HepG2 (cell line): ENCODE data around the gene WDFY1. TPM values are rescaled to one million over a fixed set of nuclear protein-coding genes. Genes with fewer than 3 reads are reported as not detected.

Source experiments
- ATAC-seq: fragments of 200-7000 bp; cut with Tn5 transposase; 3 replicates; pipeline ENCODE4 v1.9.1; 2020; ENCODE audit warnings: mild to moderate bottlenecking, moderate library complexity
- BruUV-seq: library from RNA; stranded (reverse); fragments of 400-500 nt; replicated peaks from 2 replicates; lab custom pipeline; 2021; lab: Mats Ljungman, UMichigan
- CTCF ChIA-PET: fragments of 300-600 bp; formaldehyde crosslinking; extraction: SDS; loops from one replicate; lab custom pipeline; 2021; ENCODE audit warnings: low total read pairs, inconsistent platforms, low intra/inter-chr PET ratio; lab: Yijun Ruan, JAX
- POLR2A ChIA-PET: fragments of 350-600 bp; sonication (Branson Sonifier 250); formaldehyde crosslinking; loops from one replicate; lab custom pipeline; 2020; ENCODE audit warnings: antibody characterized with exemption, inconsistent platforms; lab: Yijun Ruan, JAX
- DNase-seq: peaks from one replicate; pipeline ENCODE4 v3.0.0-alpha.2; 2015; ENCODE audit warnings: low spot score
- FAIRE-seq: peaks from 3 replicates; lab custom pipeline; 2011; peaks lifted over from hg19 to GRCh38; lab: Jason Lieb, UNC
- H2AFZ ChIP-seq: one replicate; pipeline ENCODE4 v1.6.1; 2011; ENCODE audit warnings: low read length, inconsistent platforms
- H3K27ac ChIP-seq: fragments of 300-600 bp; 3 replicates; pipeline ENCODE4 v1.8.0; 2011; ENCODE audit warnings: mixed run types, mild to moderate bottlenecking, mixed read lengths, low read length, inconsistent platforms; ENCODE audit not compliant: insufficient read depth; ENCODE audit errors: extremely low read length
- H3K27me3 ChIP-seq, 2 experiments: fragments of 200-600 bp in 1 of 2; 2 replicates in 1 of 2; 3 replicates in 1 of 2; pipeline versions ENCODE4 v1.6.0 to v1.8.0; 2011; ENCODE audit warnings: low read length in 2 of 2, mild to moderate bottlenecking in 2 of 2, moderate library complexity in 2 of 2, inconsistent platforms in 1 of 2; ENCODE audit not compliant: insufficient read depth in 2 of 2, control insufficient read depth in 1 of 2
- H3K36me3 ChIP-seq, 2 experiments: fragments of 200-600 bp in 1 of 2; replicated peaks in 1 of 2; 2 replicates in 1 of 2; 3 replicates in 1 of 2; pipeline versions ENCODE4 v1.5.1 to v1.8.0; 2011; ENCODE audit warnings: low read length in 2 of 2, inconsistent platforms in 1 of 2; ENCODE audit not compliant: insufficient read depth in 2 of 2, control insufficient read depth in 1 of 2
- H3K4me1 ChIP-seq: 2 replicates; pipeline ENCODE4 v1.5.1; 2012; ENCODE audit warnings: low read length, inconsistent platforms; ENCODE audit not compliant: insufficient read depth
- H3K4me2 ChIP-seq: 2 replicates; pipeline ENCODE4 v1.6.0; 2011; ENCODE audit warnings: low read depth, low read length, inconsistent platforms
- H3K4me3 ChIP-seq, 3 experiments: fragments of 200-600 bp in 1 of 3; sonication (generic), shearing (Covaris generic) in 1 of 3; replicated peaks in 1 of 3; 2 replicates each; pipeline ENCODE4 v1.5.1; 2011 to 2016; ENCODE audit warnings: low read length in 3 of 3, inconsistent platforms in 2 of 3, low read depth in 2 of 3, mild to moderate bottlenecking in 2 of 3, control low read depth in 1 of 3, mixed read lengths in 1 of 3; ENCODE audit not compliant: insufficient read depth in 1 of 3
- H3K79me2 ChIP-seq: one replicate; pipeline ENCODE4 v1.6.1; 2011; ENCODE audit warnings: low read length, inconsistent platforms; ENCODE audit not compliant: insufficient read depth
- H3K9ac ChIP-seq: 2 replicates; pipeline ENCODE4 v1.6.0; 2011; ENCODE audit warnings: mild to moderate bottlenecking, low read depth, low read length, inconsistent platforms; ENCODE audit not compliant: insufficient read depth
- H3K9me3 ChIP-seq: 2 replicates; pipeline ENCODE4 v1.5.1; 2012; ENCODE audit warnings: mild to moderate bottlenecking, low read length
- H4K20me1 ChIP-seq: 2 replicates; pipeline ENCODE4 v1.6.0; 2011; ENCODE audit warnings: inconsistent platforms, mild to moderate bottlenecking, low read length, moderate library complexity; ENCODE audit not compliant: insufficient read depth
- CCDC6 ChIP-seq: sonication (generic); formaldehyde crosslinking; IDR thresholded peaks from 2 replicates; pipeline ENCODE4 v1.8.1; 2022; ENCODE audit warnings: mild to moderate bottlenecking, missing genetic modification reagents, moderate library complexity
- KDM5A ChIP-seq: fragments of 200-600 bp; sonication (generic); IDR thresholded peaks from 2 replicates; pipeline ENCODE4 v1.7.0; 2018; ENCODE audit warnings: antibody characterized with exemption, mild to moderate bottlenecking, low read length, borderline replicate concordance
- REPIN1 ChIP-seq: sonication (generic); formaldehyde crosslinking; IDR thresholded peaks from 2 replicates; pipeline ENCODE4 v1.8.0; 2022; ENCODE audit warnings: missing genetic modification reagents, low read depth, mild to moderate bottlenecking, borderline replicate concordance
- SALL1 ChIP-seq: sonication (generic); formaldehyde crosslinking; IDR thresholded peaks from 2 replicates; pipeline ENCODE4 v1.8.0; 2022; ENCODE audit warnings: mild to moderate bottlenecking, missing genetic modification reagents
- TSC22D2 ChIP-seq: sonication (generic); formaldehyde crosslinking; IDR thresholded peaks from 2 replicates; pipeline ENCODE4 v1.5.1; 2020; ENCODE audit warnings: missing genetic modification reagents, mild to moderate bottlenecking, borderline replicate concordance
- WGBS: methylation state at CpG from one replicate; pipeline ENCODE4 v1.1.6; 2017; ENCODE audit warnings: low lambda C conversion rate; 5-methylcytosine and 5-hydroxymethylcytosine counted together
- in situ Hi-C: cut with HindIII; loops from 2 replicates; pipeline ENCODE4 v1.10.0; 2017; ENCODE audit warnings: low pct_unique_long_range_greater_than_20kb; ENCODE audit not compliant: extremely low pct_ligation_motif_present
- intact Hi-C: fragments of 100-400 bp; cut with micrococcal nuclease; formaldehyde crosslinking; loops from one replicate; pipeline ENCODE4 v1.10.0; 2022; ENCODE audit not compliant: unreplicated experiment
- polyA plus RNA-seq, 8 experiments: library from polyadenylated mRNA; depleted of rRNA in 3 of 8; stranded (reverse) in 7 of 8; unstranded in 1 of 8; fragments of >200 nt; fragmentation: Illumina TruSeq in 4 of 8; extraction: Trizol in 4 of 8; gene quantifications; 2 replicates each; pipeline versions ENCODE4 v1.2.1 to v1.2.3, GENCODE V29; 2011 to 2016; ENCODE audit warnings: low read depth in 4 of 8, missing spikeins in 1 of 8, mixed read lengths in 1 of 8; ENCODE audit not compliant: insufficient read depth in 1 of 8
- total RNA-seq, 5 experiments: library from RNA; depleted of rRNA; stranded (reverse); fragments of >200 nt; fragmentation: Illumina TruSeq; extraction: Trizol; gene quantifications; 2 replicates each; pipeline ENCODE4 v1.2.3, GENCODE V29; 2016; ENCODE audit warnings: low read depth in 1 of 5
- TF ChIP-seq, protein P1 (sequence below): sonication (generic); formaldehyde crosslinking; IDR thresholded peaks from 2 replicates; pipeline ENCODE4; 2020; ENCODE audit warnings: missing genetic modification reagents, mild to moderate bottlenecking, borderline replicate concordance

The WDFY1 gene
- total and polyA plus RNA-seq, 2 of the 13 experiments (the other 11 are each of a cell fraction or from before 2014, with no cell fraction given), result 77.0 to 78.4 TPM

DNA sequence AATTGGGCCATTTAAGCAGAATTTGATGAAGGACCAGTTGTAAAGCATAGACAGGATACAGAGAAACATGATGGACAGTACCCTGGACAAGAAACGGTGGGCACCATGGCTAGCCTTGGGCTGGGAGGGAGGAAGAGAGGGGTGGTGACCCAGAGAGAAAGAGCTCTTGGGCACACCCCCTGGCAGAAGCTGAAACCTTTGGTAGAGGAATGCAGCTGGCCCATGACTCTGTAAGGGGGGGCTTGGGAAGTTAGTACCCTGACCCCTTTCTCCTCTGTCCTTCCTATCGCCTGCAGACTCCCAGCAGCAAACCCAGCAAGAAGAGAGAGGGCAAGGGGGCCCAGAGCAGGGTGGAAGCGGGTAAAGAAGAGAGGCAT is 44.7 kb upstream of the WDFY1 start:
- Histone ChIP-seq H3K4me2 (peak overlapping the region; percentile 64), H2AFZ (peak overlapping the region; percentile 21), H3K27me3 (no peaks in the 10 kb centered on the region), H4K20me1 (no peaks in the 10 kb centered on the region), H3K9ac (no peak overlapping the region), H3K4me1 (peaks cover 24% of the 10 kb centered on the region), H3K9me3 (no peaks in the 10 kb centered on the region), H3K27ac (no peak overlapping the region), H3K4me3 (peak overlapping the region in 2 of 3 experiments; percentile 30 to 32; a peak in 3 of 6 replicates), H3K79me2 (no peaks in the 10 kb centered on the region), H3K36me3 (no peaks in the 10 kb centered on the region; a peak in 1 of 5 replicates)
- in situ Hi-C loops (loop anchor here (5.0 to 10.0 kb wide), 3 partner anchors 297 to 665 kb away; no protein-coding TSS in a partner anchor), intact Hi-C loops (loop anchor here (1.0 to 10.0 kb wide), 6 partner anchors 20 to 662 kb away; partner anchors contain the start of gene CUL3)
- peak; percentile 78 for ATAC-seq
- TF ChIP-seq, protein P1, sequence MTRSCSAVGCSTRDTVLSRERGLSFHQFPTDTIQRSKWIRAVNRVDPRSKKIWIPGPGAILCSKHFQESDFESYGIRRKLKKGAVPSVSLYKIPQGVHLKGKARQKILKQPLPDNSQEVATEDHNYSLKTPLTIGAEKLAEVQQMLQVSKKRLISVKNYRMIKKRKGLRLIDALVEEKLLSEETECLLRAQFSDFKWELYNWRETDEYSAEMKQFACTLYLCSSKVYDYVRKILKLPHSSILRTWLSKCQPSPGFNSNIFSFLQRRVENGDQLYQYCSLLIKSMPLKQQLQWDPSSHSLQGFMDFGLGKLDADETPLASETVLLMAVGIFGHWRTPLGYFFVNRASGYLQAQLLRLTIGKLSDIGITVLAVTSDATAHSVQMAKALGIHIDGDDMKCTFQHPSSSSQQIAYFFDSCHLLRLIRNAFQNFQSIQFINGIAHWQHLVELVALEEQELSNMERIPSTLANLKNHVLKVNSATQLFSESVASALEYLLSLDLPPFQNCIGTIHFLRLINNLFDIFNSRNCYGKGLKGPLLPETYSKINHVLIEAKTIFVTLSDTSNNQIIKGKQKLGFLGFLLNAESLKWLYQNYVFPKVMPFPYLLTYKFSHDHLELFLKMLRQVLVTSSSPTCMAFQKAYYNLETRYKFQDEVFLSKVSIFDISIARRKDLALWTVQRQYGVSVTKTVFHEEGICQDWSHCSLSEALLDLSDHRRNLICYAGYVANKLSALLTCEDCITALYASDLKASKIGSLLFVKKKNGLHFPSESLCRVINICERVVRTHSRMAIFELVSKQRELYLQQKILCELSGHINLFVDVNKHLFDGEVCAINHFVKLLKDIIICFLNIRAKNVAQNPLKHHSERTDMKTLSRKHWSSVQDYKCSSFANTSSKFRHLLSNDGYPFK (CRISPR knock-in tag), result 0 out of 2 replicates have a peak, but pooled peaks have one; percentile 15
- TF ChIP-seq CCDC6, result no peak
- TF ChIP-seq KDM5A, result no peak
- 0 out of 2 replicates have a peak, but pooled peaks have one; percentile 11 for TF ChIP-seq TSC22D2 (CRISPR knock-in tag)
- 0 out of 2 replicates have a peak, but pooled peaks have one; percentile 0 for TF ChIP-seq SALL1 (CRISPR knock-in tag)
- TF ChIP-seq REPIN1 (CRISPR knock-in tag), result no peak
- DNase-seq, result peak; percentile 24
- ChIA-PET POLR2A (interaction anchor here (0.8 kb wide), 2 partner anchors 17 to 157 kb away, joined by 3 read pairs; no protein-coding TSS in a partner anchor), CTCF (interaction anchor here (1.6 to 12.2 kb wide), 2 partner anchors 20 to 294 kb away, joined by 11 to 272 read pairs; no protein-coding TSS in a partner anchor)
- BruUV-seq, result no TSS peak
- FAIRE-seq, result no peak
- 70% methylated on average over 3 of the region's 3 CpGs for WGBS
